Thyroid gland (tissue), 4 donors: ENCODE measurements around the gene PRKAG1.

Source experiments
- CTCF ChIP-seq, 6 experiments: fragments of 200-600 bp in 3 of 6; fragments of 450-650 bp in 3 of 6; sonication (generic) in 3 of 6; IDR thresholded peaks; one replicate each; pipeline ENCODE4 v1.5.1; 2016 to 2019; ENCODE audit warnings: antibody characterized with exemption in 6 of 6, mild to moderate bottlenecking in 2 of 6, inconsistent platforms in 1 of 6, moderate library complexity in 1 of 6
- POLR2A ChIP-seq, 2 donors: fragments of 450-650 bp; IDR thresholded peaks; one replicate each; pipeline ENCODE4 v1.6.1; 2017; ENCODE audit warnings: antibody characterized with exemption in 2 of 2, mild to moderate bottlenecking in 2 of 2, moderate library complexity in 1 of 2

GRCh38 chr12:48978741-48979601 lies 39.6 kb downstream of the PRKAG1 start:
- TF ChIP-seq CTCF (IDR thresholded peaks at IDR 0.05): no peak
- no peak for TF ChIP-seq POLR2A (IDR thresholded peaks at IDR 0.05)
